ENCODE data around the gene MLX. TPM values are rescaled to one million over a fixed set of nuclear protein-coding genes. Genes with fewer than 3 reads are reported as not detected.

Gene MLX
- total and polyA plus RNA-seq, 10 of the 15 experiments (the other 5 are each of a cell fraction or from before 2014, with no cell fraction given): 34.4 to 65.0 (median 44.4) TPM

DNA sequence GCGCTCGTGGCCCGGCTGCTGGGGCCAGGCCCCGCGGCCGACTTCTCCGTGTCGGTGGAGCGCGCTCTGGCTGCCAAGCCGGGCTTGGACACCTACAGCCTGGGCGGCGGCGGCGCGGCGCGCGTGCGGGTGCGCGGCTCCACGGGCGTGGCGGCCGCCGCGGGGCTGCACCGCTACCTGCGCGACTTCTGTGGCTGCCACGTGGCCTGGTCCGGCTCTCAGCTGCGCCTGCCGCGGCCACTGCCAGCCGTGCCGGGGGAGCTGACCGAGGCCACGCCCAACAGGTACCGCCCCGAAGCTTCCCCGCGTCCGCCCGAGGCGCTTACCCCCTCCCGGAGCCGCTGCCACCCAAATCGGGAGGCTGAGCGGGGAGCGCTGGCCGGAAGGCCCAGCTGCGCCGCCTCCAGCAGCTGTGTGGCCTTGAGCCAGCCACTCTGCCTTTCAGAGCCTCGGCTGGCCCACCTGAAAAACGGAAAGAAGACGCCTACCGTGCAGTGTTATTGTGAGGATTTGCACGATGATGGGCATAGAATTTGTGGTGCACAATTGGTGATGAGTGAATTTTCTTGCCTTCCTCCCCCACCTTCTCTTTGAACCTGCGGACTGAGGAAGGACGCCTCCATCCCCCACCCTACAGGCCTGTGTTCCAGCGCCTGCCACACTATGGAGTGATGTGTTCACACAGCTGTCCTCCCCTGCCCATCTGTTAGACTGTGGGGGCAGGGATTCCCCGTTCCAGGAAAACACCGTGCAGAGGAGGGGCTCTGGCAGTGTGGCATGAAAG is 30.3 kb upstream of the MLX start (continued):
- TF ChIP-seq, protein P1, sequence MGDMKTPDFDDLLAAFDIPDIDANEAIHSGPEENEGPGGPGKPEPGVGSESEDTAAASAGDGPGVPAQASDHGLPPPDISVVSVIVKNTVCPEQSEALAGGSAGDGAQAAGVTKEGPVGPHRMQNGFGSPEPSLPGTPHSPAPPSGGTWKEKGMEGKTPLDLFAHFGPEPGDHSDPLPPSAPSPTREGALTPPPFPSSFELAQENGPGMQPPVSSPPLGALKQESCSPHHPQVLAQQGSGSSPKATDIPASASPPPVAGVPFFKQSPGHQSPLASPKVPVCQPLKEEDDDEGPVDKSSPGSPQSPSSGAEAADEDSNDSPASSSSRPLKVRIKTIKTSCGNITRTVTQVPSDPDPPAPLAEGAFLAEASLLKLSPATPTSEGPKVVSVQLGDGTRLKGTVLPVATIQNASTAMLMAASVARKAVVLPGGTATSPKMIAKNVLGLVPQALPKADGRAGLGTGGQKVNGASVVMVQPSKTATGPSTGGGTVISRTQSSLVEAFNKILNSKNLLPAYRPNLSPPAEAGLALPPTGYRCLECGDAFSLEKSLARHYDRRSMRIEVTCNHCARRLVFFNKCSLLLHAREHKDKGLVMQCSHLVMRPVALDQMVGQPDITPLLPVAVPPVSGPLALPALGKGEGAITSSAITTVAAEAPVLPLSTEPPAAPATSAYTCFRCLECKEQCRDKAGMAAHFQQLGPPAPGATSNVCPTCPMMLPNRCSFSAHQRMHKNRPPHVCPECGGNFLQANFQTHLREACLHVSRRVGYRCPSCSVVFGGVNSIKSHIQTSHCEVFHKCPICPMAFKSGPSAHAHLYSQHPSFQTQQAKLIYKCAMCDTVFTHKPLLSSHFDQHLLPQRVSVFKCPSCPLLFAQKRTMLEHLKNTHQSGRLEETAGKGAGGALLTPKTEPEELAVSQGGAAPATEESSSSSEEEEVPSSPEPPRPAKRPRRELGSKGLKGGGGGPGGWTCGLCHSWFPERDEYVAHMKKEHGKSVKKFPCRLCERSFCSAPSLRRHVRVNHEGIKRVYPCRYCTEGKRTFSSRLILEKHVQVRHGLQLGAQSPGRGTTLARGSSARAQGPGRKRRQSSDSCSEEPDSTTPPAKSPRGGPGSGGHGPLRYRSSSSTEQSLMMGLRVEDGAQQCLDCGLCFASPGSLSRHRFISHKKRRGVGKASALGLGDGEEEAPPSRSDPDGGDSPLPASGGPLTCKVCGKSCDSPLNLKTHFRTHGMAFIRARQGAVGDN (IDR thresholded peaks at IDR 0.05): peak; percentile 71
- TF ChIP-seq, protein P2, sequence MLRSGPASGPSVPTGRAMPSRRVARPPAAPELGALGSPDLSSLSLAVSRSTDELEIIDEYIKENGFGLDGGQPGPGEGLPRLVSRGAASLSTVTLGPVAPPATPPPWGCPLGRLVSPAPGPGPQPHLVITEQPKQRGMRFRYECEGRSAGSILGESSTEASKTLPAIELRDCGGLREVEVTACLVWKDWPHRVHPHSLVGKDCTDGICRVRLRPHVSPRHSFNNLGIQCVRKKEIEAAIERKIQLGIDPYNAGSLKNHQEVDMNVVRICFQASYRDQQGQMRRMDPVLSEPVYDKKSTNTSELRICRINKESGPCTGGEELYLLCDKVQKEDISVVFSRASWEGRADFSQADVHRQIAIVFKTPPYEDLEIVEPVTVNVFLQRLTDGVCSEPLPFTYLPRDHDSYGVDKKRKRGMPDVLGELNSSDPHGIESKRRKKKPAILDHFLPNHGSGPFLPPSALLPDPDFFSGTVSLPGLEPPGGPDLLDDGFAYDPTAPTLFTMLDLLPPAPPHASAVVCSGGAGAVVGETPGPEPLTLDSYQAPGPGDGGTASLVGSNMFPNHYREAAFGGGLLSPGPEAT (IDR thresholded peaks at IDR 0.05; ENCODE audit: low read depth): peak; percentile 54; the same call in 1 of the 2 replicates
- TF ChIP-seq ZBED1 (IDR thresholded peaks at IDR 0.05; ENCODE audit: borderline replicate concordance): no peak
- TF ChIP-seq, protein P3, sequence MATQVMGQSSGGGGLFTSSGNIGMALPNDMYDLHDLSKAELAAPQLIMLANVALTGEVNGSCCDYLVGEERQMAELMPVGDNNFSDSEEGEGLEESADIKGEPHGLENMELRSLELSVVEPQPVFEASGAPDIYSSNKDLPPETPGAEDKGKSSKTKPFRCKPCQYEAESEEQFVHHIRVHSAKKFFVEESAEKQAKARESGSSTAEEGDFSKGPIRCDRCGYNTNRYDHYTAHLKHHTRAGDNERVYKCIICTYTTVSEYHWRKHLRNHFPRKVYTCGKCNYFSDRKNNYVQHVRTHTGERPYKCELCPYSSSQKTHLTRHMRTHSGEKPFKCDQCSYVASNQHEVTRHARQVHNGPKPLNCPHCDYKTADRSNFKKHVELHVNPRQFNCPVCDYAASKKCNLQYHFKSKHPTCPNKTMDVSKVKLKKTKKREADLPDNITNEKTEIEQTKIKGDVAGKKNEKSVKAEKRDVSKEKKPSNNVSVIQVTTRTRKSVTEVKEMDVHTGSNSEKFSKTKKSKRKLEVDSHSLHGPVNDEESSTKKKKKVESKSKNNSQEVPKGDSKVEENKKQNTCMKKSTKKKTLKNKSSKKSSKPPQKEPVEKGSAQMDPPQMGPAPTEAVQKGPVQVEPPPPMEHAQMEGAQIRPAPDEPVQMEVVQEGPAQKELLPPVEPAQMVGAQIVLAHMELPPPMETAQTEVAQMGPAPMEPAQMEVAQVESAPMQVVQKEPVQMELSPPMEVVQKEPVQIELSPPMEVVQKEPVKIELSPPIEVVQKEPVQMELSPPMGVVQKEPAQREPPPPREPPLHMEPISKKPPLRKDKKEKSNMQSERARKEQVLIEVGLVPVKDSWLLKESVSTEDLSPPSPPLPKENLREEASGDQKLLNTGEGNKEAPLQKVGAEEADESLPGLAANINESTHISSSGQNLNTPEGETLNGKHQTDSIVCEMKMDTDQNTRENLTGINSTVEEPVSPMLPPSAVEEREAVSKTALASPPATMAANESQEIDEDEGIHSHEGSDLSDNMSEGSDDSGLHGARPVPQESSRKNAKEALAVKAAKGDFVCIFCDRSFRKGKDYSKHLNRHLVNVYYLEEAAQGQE (IDR thresholded peaks at IDR 0.05; ENCODE audit: low read depth, low read length): no peak
- no peak for TF ChIP-seq TCF7 (IDR thresholded peaks at IDR 0.05; ENCODE audit: borderline replicate concordance)
- TF ChIP-seq, protein P4, sequence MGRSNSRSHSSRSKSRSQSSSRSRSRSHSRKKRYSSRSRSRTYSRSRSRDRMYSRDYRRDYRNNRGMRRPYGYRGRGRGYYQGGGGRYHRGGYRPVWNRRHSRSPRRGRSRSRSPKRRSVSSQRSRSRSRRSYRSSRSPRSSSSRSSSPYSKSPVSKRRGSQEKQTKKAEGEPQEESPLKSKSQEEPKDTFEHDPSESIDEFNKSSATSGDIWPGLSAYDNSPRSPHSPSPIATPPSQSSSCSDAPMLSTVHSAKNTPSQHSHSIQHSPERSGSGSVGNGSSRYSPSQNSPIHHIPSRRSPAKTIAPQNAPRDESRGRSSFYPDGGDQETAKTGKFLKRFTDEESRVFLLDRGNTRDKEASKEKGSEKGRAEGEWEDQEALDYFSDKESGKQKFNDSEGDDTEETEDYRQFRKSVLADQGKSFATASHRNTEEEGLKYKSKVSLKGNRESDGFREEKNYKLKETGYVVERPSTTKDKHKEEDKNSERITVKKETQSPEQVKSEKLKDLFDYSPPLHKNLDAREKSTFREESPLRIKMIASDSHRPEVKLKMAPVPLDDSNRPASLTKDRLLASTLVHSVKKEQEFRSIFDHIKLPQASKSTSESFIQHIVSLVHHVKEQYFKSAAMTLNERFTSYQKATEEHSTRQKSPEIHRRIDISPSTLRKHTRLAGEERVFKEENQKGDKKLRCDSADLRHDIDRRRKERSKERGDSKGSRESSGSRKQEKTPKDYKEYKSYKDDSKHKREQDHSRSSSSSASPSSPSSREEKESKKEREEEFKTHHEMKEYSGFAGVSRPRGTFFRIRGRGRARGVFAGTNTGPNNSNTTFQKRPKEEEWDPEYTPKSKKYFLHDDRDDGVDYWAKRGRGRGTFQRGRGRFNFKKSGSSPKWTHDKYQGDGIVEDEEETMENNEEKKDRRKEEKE (IDR thresholded peaks at IDR 0.05): 0 out of 2 replicates have a peak, but pooled peaks have one; percentile 69
- 0 out of 2 replicates have a peak, but pooled peaks have one; percentile 43 for TF ChIP-seq BACH1 (IDR thresholded peaks at IDR 0.05; ENCODE audit: borderline replicate concordance)
- TF ChIP-seq TARDBP (IDR thresholded peaks at IDR 0.05; ENCODE audit: borderline replicate concordance): no peak
- no peak for TF ChIP-seq NFIC (IDR thresholded peaks at IDR 0.05; ENCODE audit: low read depth, low read length)
- TF ChIP-seq EZH2 (IDR thresholded peaks at IDR 0.05; ENCODE audit: borderline replicate concordance, control insufficient read depth, low read depth, low read length): no peak
- peak; percentile 87; the same call in 1 of the 2 replicates for TF ChIP-seq DPF2 (IDR thresholded peaks at IDR 0.05)
- TF ChIP-seq LARP7 (IDR thresholded peaks at IDR 0.05): peak; percentile 95
- peak; percentile 36; the same call in 1 of the 2 replicates for TF ChIP-seq HDGF (IDR thresholded peaks at IDR 0.05)
- TF ChIP-seq, protein P5, sequence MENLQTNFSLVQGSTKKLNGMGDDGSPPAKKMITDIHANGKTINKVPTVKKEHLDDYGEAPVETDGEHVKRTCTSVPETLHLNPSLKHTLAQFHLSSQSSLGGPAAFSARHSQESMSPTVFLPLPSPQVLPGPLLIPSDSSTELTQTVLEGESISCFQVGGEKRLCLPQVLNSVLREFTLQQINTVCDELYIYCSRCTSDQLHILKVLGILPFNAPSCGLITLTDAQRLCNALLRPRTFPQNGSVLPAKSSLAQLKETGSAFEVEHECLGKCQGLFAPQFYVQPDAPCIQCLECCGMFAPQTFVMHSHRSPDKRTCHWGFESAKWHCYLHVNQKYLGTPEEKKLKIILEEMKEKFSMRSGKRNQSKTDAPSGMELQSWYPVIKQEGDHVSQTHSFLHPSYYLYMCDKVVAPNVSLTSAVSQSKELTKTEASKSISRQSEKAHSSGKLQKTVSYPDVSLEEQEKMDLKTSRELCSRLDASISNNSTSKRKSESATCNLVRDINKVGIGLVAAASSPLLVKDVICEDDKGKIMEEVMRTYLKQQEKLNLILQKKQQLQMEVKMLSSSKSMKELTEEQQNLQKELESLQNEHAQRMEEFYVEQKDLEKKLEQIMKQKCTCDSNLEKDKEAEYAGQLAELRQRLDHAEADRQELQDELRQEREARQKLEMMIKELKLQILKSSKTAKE (IDR thresholded peaks at IDR 0.05; ENCODE audit: low read depth, poor library complexity, severe bottlenecking): no peak
